Ishikawa (cell line): Measurements from ENCODE around the gene ZNF609.

ENCODE experiments used
- CEBPB ChIP-seq: IDR thresholded peaks from 2 replicates; pipeline ENCODE4 v1.6.1; 2012
- EP300 ChIP-seq: IDR thresholded peaks from 2 replicates; pipeline ENCODE4 v1.6.1; 2012; ENCODE audit warnings: borderline replicate concordance
- RAD21 ChIP-seq: IDR thresholded peaks from 2 replicates; pipeline ENCODE4 v1.6.1; 2012; ENCODE audit warnings: low read depth
- TCF12 ChIP-seq: IDR thresholded peaks from 2 replicates; pipeline ENCODE4 v1.6.1; 2012; ENCODE audit warnings: low read depth

DNA sequence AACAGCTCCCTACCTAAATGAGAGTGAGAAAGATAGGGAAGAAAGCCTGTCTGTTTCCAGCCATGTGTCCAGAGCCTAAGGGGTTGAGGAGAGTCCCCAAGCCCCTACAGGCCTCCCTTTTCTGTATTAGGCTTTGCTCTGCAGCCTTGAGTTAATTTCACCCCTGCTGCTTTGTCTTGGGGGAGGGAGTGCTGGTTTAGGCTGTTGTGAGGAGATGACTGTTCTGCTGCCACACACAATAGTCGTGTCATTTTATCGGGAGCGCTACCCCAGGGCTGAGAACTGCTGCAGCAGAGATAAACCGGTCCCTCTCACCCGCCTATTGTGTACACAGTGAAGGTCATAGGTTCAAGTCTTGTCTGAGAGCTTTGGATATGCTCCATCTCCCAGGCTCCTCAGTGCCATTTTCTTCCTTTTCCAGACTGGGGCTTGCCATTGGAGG lies 1.4 kb downstream of the ZNF609 start:
- TF ChIP-seq TCF12 (no peak), EP300 (no peak), CEBPB (no peak), RAD21 (no peak)
